ENCODE measurements around the gene SVOPL.

- no peak for TF ChIP-seq CTCF (IDR thresholded peaks at IDR 0.05 in 2 of 3, conservative IDR thresholded peaks at IDR 0.05 in 1 of 3; ENCODE audit: borderline replicate concordance in 1 of 3, insufficient read depth in 1 of 3, low read depth in 2 of 3, low read length in 2 of 3)
- TF ChIP-seq ZFX (IDR thresholded peaks at IDR 0.05) = no peak
- no peak for TF ChIP-seq TCF7L2 (IDR thresholded peaks at IDR 0.05; ENCODE audit: borderline replicate concordance, extremely low read depth, insufficient read depth, insufficient read length)
- no peak for TF ChIP-seq RAD21 (IDR thresholded peaks at IDR 0.05; ENCODE audit: low read depth)
- TF ChIP-seq EGR1 (IDR thresholded peaks at IDR 0.05; ENCODE audit: low read depth) = no peak
- TF ChIP-seq EZH2phosphoT487 (IDR thresholded peaks at IDR 0.05; ENCODE audit: borderline replicate concordance) = no peak
- TF ChIP-seq SIN3A (IDR thresholded peaks at IDR 0.05; ENCODE audit: low read depth) = no peak
- no peak for TF ChIP-seq EZH2 (IDR thresholded peaks at IDR 0.05)
- TF ChIP-seq POLR2A (IDR thresholded peaks at IDR 0.05; ENCODE audit: borderline replicate concordance, extremely low read depth, insufficient read depth, insufficient read length) = no peak
- no peak for TF ChIP-seq YY1 (IDR thresholded peaks at IDR 0.05; ENCODE audit: extremely low read depth, insufficient replicate concordance, low read depth, low read length)
- TF ChIP-seq POLR2AphosphoS5 (IDR thresholded peaks at IDR 0.05; ENCODE audit: low read depth, low read length) = no peak
- TF ChIP-seq SRF (IDR thresholded peaks at IDR 0.05; ENCODE audit: low read depth) = no peak
These were observed 144.2 kb downstream of the SVOPL start for GRCh38 chr7:138556771-138557484.

All from HCT116 (cell line).